ENCODE data around the gene AJAP1.

The AJAP1 gene

DNA sequence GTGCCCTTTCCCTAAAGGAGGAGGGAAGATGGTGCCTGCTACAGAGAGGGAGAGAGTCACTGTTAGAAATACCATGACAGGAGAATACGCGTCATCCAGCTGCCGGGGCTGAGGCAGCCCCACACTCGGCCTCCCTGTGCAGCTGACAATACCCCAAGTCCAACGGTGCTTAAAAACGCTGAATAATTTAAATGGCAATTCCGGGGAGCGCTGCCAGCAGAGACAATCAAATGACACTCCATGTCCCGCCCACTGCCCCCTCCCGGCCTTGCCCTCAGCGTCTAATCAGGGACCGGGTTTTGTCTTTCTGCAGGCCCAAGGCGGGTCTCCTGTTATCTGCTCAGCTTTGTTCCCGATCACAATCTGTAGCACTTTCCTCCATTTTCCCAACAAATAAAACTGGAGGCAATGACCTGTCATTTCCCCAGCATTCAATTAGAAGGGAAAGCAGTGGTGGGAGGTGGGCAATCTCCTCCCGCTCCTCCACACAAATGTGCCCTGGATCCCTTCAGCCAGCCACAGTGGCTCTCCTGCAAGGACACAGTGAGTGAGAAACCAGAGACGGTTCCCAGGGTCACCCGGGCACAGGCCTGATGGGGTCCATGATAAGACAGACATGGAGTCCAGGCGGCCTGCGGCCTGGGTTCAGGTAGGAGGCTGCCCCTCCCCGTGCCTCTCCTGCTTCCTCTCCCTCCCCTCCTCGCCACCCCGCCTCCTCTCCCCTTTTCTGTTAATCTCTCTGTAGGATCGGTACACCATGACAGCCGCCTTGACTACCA is 42.7 kb upstream of the AJAP1 start:
- TF ChIP-seq BACH2 (CRISPR knock-in tag; IDR thresholded peaks at IDR 0.05; ENCODE audit: borderline replicate concordance) (no peak), TCF4 (CRISPR knock-in tag; IDR thresholded peaks at IDR 0.05; ENCODE audit: borderline replicate concordance) (peak; percentile 16; the same call in 1 of the 2 replicates), ZNF565 (CRISPR knock-in tag; conservative IDR thresholded peaks at IDR 0.05; ENCODE audit: low read depth) (no peak), ZC3H10 (CRISPR knock-in tag; IDR thresholded peaks at IDR 0.05) (no peak), ZNF70 (CRISPR knock-in tag; IDR thresholded peaks at IDR 0.05) (no peak)
- TF ChIP-seq, protein P1, sequence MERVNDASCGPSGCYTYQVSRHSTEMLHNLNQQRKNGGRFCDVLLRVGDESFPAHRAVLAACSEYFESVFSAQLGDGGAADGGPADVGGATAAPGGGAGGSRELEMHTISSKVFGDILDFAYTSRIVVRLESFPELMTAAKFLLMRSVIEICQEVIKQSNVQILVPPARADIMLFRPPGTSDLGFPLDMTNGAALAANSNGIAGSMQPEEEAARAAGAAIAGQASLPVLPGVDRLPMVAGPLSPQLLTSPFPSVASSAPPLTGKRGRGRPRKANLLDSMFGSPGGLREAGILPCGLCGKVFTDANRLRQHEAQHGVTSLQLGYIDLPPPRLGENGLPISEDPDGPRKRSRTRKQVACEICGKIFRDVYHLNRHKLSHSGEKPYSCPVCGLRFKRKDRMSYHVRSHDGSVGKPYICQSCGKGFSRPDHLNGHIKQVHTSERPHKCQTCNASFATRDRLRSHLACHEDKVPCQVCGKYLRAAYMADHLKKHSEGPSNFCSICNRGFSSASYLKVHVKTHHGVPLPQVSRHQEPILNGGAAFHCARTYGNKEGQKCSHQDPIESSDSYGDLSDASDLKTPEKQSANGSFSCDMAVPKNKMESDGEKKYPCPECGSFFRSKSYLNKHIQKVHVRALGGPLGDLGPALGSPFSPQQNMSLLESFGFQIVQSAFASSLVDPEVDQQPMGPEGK (CRISPR knock-in tag; IDR thresholded peaks at IDR 0.05; ENCODE audit: borderline replicate concordance) = no peak
- ATAC-seq = no peak; the same call in 2 of the 3 replicates

DNA sequence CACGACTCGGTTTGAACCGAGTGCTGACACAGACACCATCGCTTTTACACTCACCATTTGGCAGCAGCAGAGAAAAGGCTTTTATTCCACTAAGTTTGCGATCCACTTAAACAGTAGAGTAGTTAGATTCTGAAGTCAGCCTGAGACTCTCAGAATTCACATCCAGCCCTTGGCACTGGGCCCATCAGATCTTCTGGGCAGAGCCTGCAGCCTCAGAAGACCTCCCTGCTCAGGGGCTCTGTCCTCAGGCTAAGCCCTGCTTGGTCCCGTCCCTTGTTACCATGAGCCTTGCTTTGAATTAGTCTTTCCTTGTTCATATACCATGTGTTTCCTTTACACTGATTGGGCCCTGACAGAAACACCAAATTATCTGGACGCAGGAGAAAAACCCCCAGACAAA is 41.4 kb upstream of the AJAP1 start:
- no peak for ATAC-seq
- no peak for TF ChIP-seq GLIS3 (CRISPR knock-in tag; IDR thresholded peaks at IDR 0.05)
- no peak for TF ChIP-seq ZFP30 (CRISPR knock-in tag; IDR thresholded peaks at IDR 0.05)
- TF ChIP-seq ZC3H10 (CRISPR knock-in tag; IDR thresholded peaks at IDR 0.05) = no peak
- TF ChIP-seq, protein P2, sequence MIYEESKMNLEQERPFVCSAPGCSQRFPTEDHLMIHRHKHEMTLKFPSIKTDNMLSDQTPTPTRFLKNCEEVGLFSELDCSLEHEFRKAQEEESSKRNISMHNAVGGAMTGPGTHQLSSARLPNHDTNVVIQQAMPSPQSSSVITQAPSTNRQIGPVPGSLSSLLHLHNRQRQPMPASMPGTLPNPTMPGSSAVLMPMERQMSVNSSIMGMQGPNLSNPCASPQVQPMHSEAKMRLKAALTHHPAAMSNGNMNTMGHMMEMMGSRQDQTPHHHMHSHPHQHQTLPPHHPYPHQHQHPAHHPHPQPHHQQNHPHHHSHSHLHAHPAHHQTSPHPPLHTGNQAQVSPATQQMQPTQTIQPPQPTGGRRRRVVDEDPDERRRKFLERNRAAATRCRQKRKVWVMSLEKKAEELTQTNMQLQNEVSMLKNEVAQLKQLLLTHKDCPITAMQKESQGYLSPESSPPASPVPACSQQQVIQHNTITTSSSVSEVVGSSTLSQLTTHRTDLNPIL (CRISPR knock-in tag; IDR thresholded peaks at IDR 0.05; ENCODE audit: low read depth) = no peak
- TF ChIP-seq, protein P3, sequence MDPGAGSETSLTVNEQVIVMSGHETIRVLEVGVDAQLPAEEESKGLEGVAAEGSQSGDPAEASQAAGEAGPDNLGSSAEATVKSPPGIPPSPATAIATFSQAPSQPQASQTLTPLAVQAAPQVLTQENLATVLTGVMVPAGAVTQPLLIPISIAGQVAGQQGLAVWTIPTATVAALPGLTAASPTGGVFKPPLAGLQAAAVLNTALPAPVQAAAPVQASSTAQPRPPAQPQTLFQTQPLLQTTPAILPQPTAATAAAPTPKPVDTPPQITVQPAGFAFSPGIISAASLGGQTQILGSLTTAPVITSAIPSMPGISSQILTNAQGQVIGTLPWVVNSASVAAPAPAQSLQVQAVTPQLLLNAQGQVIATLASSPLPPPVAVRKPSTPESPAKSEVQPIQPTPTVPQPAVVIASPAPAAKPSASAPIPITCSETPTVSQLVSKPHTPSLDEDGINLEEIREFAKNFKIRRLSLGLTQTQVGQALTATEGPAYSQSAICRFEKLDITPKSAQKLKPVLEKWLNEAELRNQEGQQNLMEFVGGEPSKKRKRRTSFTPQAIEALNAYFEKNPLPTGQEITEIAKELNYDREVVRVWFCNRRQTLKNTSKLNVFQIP (CRISPR knock-in tag; IDR thresholded peaks at IDR 0.05; ENCODE audit: borderline replicate concordance, low read depth) = no peak
- TF ChIP-seq BACH2 (CRISPR knock-in tag; IDR thresholded peaks at IDR 0.05; ENCODE audit: borderline replicate concordance) = no peak
- TF ChIP-seq OSR1 (CRISPR knock-in tag; IDR thresholded peaks at IDR 0.05) = no peak
- TF ChIP-seq RARB (CRISPR knock-in tag; IDR thresholded peaks at IDR 0.05) = no peak
- TF ChIP-seq, protein P4, sequence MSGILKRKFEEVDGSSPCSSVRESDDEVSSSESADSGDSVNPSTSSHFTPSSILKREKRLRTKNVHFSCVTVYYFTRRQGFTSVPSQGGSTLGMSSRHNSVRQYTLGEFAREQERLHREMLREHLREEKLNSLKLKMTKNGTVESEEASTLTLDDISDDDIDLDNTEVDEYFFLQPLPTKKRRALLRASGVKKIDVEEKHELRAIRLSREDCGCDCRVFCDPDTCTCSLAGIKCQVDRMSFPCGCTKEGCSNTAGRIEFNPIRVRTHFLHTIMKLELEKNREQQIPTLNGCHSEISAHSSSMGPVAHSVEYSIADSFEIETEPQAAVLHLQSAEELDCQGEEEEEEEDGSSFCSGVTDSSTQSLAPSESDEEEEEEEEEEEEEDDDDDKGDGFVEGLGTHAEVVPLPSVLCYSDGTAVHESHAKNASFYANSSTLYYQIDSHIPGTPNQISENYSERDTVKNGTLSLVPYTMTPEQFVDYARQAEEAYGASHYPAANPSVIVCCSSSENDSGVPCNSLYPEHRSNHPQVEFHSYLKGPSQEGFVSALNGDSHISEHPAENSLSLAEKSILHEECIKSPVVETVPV (CRISPR knock-in tag; IDR thresholded peaks at IDR 0.05) = no peak
- TF ChIP-seq PPARA (CRISPR knock-in tag; IDR thresholded peaks at IDR 0.05; ENCODE audit: borderline replicate concordance) = no peak
- TF ChIP-seq, protein P1 (CRISPR knock-in tag; IDR thresholded peaks at IDR 0.05; ENCODE audit: borderline replicate concordance) = no peak
- TF ChIP-seq ESRRG (CRISPR knock-in tag; IDR thresholded peaks at IDR 0.05) = no peak
- no peak for TF ChIP-seq ZNF70 (CRISPR knock-in tag; IDR thresholded peaks at IDR 0.05)
- TF ChIP-seq, protein P5, sequence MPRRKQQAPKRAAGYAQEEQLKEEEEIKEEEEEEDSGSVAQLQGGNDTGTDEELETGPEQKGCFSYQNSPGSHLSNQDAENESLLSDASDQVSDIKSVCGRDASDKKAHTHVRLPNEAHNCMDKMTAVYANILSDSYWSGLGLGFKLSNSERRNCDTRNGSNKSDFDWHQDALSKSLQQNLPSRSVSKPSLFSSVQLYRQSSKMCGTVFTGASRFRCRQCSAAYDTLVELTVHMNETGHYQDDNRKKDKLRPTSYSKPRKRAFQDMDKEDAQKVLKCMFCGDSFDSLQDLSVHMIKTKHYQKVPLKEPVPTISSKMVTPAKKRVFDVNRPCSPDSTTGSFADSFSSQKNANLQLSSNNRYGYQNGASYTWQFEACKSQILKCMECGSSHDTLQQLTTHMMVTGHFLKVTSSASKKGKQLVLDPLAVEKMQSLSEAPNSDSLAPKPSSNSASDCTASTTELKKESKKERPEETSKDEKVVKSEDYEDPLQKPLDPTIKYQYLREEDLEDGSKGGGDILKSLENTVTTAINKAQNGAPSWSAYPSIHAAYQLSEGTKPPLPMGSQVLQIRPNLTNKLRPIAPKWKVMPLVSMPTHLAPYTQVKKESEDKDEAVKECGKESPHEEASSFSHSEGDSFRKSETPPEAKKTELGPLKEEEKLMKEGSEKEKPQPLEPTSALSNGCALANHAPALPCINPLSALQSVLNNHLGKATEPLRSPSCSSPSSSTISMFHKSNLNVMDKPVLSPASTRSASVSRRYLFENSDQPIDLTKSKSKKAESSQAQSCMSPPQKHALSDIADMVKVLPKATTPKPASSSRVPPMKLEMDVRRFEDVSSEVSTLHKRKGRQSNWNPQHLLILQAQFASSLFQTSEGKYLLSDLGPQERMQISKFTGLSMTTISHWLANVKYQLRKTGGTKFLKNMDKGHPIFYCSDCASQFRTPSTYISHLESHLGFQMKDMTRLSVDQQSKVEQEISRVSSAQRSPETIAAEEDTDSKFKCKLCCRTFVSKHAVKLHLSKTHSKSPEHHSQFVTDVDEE (CRISPR knock-in tag; IDR thresholded peaks at IDR 0.05) = no peak
- no peak for TF ChIP-seq SNAI2 (CRISPR knock-in tag; IDR thresholded peaks at IDR 0.05)
- no peak for TF ChIP-seq ZFP3 (CRISPR knock-in tag; IDR thresholded peaks at IDR 0.05)
